GM18498 (cell line): ENCODE measurements around the gene DHODH.

ENCODE experiments used
- ATAC-seq: cut with Tn5 transposase; IDR thresholded peaks from one replicate; pipeline ENCODE4 v1.9.1; 2021; ENCODE audit warnings: mild to moderate bottlenecking, moderate library complexity; ENCODE audit not compliant: unreplicated experiment

Gene DHODH

GRCh38 chr16:72013389-72013788 lies 4.8 kb downstream of the DHODH start:
- no peak for ATAC-seq

DNA sequence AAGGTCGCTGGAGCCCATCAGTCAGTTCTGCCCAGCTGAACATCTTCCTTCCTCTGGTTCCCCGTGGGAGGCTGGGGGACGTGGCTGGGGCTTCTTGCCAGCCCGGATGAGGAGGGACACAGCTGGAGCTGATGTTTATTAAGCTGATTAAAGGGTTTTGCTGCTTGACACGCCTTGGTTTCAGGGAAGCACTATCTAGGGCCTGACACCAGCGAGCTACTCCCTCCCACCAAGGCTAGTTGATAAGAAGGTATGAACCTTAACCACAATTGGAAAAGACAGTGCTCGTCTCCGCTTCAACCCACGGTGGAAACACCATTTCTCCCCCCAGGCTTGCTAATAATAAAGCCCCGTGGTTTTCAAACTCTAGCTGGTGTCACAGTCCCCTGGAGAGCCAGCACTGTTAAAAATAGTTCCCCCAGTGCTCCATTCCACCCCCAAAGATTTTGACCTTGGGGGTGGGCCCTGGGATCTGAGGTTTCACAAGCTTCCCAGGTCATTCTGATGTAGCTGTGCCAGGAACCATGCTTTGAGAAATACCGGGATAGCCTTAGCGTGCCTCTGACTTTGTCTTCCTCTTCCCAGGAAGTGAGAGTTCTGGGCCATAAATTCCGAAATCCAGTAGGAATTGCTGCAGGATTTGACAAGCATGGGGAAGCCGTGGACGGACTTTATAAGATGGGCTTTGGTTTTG lies 5.5 kb downstream of the DHODH start:
- ATAC-seq = no peak

GRCh38 chr16:72014675-72015074 lies 6.1 kb downstream of the DHODH start:
- ATAC-seq = no peak

- ATAC-seq = no peak
Observed at GRCh38 chr16:72015124-72015523, 6.6 kb downstream of the DHODH start.

DNA sequence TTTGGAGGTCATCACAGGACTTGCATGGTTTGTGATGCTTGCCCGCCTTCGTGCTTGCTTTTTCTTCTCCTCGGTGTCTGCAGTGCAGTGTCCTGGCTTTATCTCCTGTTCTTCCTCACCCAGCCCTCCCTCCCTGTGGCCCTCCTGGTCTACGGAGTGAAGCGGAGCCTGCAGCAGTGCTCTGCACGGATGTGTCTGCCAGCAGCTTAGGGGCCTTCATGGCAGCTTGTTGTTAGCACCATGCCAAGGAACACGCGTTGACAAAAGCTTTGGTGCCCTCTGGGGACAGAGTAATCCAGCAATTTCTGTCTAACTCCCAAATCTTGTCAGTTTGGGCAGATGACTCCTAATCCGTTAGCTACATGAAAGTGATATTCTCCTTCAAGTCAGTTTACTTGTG lies 9.9 kb downstream of the DHODH start:
- ATAC-seq = no peak

GRCh38 chr16:72021043-72021442 lies 12.5 kb downstream of the DHODH start:
- no peak for ATAC-seq

- ATAC-seq = no peak
Observed at GRCh38 chr16:72022127-72022526, 13.6 kb downstream of the DHODH start.

DNA sequence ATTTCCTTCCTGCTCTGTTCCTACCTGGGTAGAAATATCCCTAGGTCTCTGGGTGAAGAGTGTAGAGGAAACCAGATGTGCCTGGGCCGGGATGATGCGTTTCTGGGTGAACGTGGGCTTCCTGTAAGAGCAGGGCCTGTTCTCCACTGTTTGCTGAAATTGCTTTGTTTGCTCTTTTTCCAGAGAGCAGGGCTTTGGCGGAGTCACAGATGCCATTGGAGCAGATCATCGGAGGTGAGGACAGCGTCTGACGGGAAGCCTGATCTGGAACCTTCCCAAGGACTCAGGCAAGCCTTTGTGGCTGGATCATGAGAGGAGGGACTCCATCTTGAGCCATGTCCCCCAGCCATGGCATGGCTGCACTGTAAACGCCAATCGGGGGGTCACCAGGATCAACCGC lies 15.4 kb downstream of the DHODH start:
- no peak for ATAC-seq

GRCh38 chr16:72024862-72025382 lies 16.4 kb downstream of the DHODH start:
- no peak for ATAC-seq

DNA sequence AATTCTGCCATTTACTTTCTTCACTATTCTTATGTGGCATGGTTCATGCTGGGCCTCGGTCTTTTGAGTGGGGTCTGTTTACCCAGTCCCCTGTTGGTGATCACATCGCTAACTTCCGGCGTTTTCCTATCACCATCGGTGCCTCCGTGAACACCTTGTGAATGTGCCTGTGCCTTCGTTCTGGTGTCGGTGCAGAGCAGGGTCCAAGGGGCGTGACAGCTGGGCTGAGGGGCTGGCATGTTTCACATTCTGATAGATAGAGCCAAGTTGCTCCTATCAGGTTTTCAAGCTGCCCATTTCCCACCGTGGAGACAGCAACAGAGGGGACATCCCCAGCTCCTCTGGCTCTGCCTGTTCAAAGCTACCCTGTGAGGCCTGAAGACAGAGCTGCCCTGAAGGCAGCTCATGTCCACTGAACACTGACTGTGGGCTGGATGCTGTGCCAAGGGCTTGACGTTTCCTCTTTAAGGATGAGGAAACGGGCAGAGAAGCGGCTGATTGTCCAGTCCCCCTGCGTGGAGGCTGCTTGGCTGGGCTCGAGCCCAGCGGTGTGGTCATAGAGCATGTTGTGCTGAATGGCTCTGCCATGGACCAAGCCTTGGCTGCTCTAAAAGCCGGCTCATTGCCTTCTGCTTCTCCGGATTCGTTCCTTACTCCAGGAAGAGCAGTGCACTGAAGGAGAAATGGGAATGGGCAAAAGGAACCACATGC lies 17.0 kb downstream of the DHODH start:
- ATAC-seq = no peak

DNA sequence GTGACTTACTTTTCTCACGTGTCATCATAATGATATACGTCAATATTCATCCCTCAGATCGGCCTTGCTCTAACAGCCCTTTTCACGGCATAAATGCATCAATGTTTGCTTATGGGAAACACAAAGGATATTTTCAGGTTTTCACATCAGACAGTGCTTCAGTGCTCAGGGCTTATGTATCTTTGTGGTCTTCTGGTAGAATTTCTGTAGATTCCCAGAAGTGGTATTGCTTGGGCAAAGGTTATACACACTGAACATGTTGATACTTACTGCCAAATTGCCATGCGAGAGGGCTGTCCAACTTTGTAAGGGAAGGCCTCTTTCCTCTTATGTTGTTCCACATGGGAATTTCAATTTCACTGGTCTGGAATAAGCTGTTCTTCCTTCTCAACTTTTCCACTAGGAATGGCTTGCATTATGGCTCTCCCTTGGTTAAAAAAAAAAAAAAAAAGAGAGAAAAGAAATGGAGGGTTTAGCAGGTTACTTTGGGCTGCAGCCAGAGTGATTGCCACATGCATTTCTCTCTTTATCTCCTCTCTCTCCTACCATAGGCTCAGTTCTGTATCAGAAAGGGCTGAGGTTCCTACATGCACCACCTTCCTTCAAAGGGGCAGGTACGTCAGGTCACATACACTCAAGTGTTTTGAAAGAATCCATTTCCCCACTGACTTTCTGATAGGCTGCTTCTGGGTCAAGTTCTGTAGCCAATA lies 19.3 kb downstream of the DHODH start:
- no peak for ATAC-seq

GRCh38 chr16:72029567-72030271 lies 21.2 kb downstream of the DHODH start:
- ATAC-seq = no peak

- no peak for ATAC-seq
Observed at GRCh38 chr16:72033437-72033836, 24.9 kb downstream of the DHODH start.

GRCh38 chr16:72036098-72036497 lies 27.6 kb downstream of the DHODH start:
- ATAC-seq = no peak

- no peak for ATAC-seq
Observed at GRCh38 chr16:72042157-72042660, 33.7 kb downstream of the DHODH start.

DNA sequence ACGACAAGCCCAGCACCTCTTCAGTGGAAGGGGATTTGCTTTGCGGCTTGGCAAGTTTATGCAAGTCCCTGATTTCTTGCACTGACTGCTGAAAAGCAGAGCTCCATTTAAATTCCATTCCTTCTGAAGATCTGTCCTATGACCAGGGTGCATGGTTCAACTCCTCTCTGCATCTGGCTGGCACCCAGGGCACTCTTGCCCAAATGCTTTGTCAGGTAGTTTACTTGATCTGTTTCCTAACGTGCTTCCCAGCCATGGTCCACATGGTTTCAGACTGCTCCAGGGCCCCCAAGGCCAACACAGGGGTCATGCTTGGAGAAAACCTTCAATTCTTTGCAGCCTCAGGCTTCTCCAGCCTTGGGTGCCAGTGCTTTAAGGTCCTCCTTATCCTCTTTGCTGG lies 34.5 kb downstream of the DHODH start:
- ATAC-seq = no peak

DNA sequence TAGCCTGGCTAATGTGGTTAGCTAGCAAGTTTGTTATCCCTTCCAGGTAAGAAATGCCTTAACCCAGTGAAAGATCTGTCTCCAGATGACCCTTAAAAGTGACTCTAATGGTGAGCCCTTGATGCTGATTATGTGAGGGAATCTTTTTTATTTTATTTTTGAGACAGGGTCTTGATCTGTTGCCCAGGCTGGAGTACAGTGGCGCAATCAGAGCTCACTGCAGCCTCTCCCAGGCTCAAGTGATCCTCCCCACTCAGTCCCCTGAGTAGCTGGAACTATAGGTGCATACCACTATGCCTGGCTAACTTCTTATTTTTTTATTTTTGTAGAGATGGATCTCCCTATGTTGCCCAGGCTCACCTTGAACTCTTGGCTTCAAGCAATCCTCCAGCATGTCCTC lies 35.0 kb downstream of the DHODH start:
- no peak for ATAC-seq

DNA sequence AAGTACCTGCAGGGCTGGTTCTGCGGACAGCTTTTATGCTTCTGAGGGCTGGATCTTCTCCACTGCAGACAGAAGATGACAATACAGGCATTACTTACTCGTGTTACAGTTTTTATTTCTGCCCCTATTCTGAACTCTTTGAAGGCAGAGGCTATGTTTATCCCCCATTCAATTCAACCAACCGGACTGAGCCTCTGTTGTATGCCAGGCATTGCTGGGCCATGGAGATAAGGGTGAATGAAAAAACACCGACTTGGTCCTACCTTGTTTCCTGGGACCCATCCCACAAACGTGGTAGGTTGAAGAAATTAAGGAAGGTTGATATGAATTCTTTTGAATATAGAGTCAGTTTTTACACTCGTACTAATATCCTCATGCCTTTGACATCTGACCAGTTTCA lies 35.8 kb downstream of the DHODH start:
- no peak for ATAC-seq

GRCh38 chr16:72044825-72045359 lies 36.3 kb downstream of the DHODH start:
- no peak for ATAC-seq

- no peak for ATAC-seq
Observed at GRCh38 chr16:72049110-72049509, 40.6 kb downstream of the DHODH start.
